ENCODE measurements around the gene GJC2.

Gene GJC2

DNA sequence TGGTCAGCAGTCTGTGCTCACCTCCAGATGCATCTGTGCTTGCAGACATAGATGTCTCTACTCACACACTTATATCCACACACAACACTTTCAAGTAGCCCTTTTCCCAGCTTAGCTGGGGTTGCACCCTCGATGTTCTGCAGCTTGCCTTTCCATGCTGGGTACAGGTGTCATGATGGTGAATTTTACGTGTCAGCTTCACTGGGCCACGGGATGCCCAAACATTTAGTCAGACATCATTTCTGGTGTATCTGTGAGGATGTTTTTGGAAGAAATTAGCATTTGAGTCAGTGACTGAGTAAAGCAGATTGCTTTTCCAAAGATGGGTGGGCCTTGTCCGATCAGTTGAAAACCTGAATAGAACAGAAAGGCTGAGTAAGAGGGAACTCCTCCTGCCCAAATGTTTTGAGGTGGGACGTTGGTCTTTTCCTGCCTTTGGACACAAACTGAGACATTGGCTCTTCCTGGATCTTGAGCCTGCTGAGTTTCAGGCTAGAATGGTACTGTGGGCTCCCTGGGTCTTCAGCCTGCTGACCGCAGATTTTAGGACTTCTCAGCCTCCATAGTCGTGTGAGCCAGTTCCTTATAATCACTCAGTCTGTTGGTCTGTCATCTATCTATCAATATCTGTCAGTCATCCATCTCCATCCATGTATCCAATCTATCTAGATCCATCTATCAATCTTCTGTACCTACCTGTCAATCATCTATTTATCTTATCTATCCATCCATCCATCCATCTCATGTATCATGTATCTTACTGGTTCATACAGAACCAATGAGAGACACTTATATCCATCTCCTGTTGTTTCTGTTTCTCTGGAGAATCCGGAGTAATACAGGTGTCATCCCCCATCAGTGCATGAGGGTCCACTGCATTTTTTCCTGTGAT is 45.4 kb downstream of the GJC2 start:
- no peaks in the 10 kb centered on the region for H3K4me1 ChIP-seq
- DNase-seq: no peak
- H3K4me3 ChIP-seq (ENCODE audit: low read depth, low read length): no peak overlapping the region
- no peaks in the 10 kb centered on the region for H3K36me3 ChIP-seq
- no peaks in the 10 kb centered on the region for H3K27me3 ChIP-seq
- H3K9me3 ChIP-seq: peaks cover 8% of the 10 kb centered on the region
- TF ChIP-seq, protein P1, sequence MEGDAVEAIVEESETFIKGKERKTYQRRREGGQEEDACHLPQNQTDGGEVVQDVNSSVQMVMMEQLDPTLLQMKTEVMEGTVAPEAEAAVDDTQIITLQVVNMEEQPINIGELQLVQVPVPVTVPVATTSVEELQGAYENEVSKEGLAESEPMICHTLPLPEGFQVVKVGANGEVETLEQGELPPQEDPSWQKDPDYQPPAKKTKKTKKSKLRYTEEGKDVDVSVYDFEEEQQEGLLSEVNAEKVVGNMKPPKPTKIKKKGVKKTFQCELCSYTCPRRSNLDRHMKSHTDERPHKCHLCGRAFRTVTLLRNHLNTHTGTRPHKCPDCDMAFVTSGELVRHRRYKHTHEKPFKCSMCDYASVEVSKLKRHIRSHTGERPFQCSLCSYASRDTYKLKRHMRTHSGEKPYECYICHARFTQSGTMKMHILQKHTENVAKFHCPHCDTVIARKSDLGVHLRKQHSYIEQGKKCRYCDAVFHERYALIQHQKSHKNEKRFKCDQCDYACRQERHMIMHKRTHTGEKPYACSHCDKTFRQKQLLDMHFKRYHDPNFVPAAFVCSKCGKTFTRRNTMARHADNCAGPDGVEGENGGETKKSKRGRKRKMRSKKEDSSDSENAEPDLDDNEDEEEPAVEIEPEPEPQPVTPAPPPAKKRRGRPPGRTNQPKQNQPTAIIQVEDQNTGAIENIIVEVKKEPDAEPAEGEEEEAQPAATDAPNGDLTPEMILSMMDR (IDR thresholded peaks at IDR 0.05; ENCODE audit: low read depth, low read length): no peak

DNA sequence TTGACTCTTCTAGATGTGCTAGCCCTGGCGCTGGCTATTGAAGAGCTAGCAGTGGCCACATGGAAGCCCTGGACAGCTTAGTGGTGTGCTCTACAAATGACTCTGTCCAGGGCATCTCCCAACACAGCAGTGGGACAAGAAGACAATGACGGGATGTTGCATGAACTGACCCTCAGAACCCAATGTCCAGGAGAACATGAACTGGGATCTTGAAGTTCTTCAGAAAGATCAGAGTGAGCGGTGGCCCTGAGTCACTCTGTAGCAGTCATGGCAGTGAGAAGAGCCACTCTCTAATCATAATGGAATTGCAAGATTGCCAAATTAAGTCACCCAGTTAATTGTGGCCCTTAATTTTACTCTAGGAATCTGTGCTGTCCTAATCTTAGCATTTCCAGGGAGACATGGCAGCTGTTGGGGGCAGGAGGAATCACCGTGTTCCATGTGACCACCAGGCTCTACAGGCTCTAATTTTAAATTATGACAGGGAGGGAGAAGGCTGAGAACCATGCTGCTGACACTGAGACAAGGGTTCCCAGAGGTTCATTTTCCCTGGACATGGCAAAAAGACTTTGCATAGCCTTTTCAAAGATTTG is 47.9 kb downstream of the GJC2 start:
- no peaks in the 10 kb centered on the region for H3K27me3 ChIP-seq
- H3K9me3 ChIP-seq: peaks cover 8% of the 10 kb centered on the region
- H3K4me3 ChIP-seq (ENCODE audit: low read depth, low read length): no peak overlapping the region
- TF ChIP-seq, protein P1 (IDR thresholded peaks at IDR 0.05; ENCODE audit: low read depth, low read length): no peak
- H3K4me1 ChIP-seq: no peaks in the 10 kb centered on the region
- DNase-seq: no peak
- no peaks in the 10 kb centered on the region for H3K36me3 ChIP-seq

DNA sequence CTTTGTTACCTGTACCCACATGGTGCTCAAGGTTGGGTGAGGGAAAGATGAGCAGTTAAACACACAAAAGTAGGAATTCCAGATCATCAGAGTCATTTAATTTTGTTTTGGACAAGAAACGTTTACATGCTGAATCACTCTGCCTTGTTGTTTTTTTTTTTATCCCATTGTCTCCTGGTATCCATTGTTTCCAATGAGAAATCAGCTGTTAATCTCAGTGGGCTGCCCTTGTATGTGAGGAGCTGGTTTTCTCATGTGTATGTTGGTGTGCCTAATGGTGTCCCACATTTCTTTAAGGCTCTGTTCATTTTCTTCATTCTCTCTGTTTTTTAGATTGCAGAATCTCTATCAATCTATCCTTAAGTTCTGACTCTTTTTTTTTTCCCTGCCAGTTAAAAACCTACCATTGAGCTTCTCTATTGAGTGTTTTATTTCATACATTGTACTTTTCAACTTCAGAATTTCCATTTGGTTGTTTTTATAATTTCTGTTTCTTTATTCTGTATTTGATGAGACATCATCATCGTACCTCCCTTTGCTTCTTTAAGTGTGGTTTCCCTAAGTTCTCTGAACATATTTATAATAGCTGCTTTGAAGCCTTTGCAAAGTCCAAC is 49.4 kb downstream of the GJC2 start:
- no peak for DNase-seq

DNA sequence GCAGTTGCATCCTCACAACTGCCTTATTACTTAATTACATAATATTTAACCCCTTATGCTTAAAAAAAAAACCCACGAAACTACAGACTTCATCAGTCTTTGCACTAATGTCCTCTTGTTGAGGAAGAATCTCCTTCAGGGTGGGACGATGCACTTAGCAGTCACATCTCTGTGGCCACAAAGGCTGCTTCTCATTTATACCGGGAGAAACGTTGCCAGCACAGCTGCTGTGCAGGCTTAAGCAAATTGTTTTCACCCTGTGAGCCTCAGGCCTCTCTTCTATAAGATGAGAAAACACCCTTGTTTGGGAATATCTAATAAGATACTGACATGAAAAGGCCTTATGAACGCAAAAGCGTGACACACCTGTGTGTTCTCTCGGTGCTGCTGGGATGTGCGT is 55.2 kb downstream of the GJC2 start:
- no peaks in the 10 kb centered on the region for H3K36me3 ChIP-seq
- no peaks in the 10 kb centered on the region; the same call in 1 of the 2 replicates for H3K9me3 ChIP-seq
- H3K27me3 ChIP-seq: no peaks in the 10 kb centered on the region
- H3K4me1 ChIP-seq: no peaks in the 10 kb centered on the region
- no peak for DNase-seq
- no peak overlapping the region for H3K4me3 ChIP-seq (ENCODE audit: low read depth, low read length)
- TF ChIP-seq, protein P1 (IDR thresholded peaks at IDR 0.05; ENCODE audit: low read depth, low read length): no peak

More for the DNA sequence above, 49.4 kb downstream of the GJC2 start:
- Histone ChIP-seq H3K4me1 (no peaks in the 10 kb centered on the region), H3K4me3 (ENCODE audit: low read depth, low read length) (no peak overlapping the region), H3K27me3 (no peaks in the 10 kb centered on the region), H3K9me3 (peaks cover 8% of the 10 kb centered on the region), H3K36me3 (no peaks in the 10 kb centered on the region)
- TF ChIP-seq, protein P1 (IDR thresholded peaks at IDR 0.05; ENCODE audit: low read depth, low read length): no peak

DNA sequence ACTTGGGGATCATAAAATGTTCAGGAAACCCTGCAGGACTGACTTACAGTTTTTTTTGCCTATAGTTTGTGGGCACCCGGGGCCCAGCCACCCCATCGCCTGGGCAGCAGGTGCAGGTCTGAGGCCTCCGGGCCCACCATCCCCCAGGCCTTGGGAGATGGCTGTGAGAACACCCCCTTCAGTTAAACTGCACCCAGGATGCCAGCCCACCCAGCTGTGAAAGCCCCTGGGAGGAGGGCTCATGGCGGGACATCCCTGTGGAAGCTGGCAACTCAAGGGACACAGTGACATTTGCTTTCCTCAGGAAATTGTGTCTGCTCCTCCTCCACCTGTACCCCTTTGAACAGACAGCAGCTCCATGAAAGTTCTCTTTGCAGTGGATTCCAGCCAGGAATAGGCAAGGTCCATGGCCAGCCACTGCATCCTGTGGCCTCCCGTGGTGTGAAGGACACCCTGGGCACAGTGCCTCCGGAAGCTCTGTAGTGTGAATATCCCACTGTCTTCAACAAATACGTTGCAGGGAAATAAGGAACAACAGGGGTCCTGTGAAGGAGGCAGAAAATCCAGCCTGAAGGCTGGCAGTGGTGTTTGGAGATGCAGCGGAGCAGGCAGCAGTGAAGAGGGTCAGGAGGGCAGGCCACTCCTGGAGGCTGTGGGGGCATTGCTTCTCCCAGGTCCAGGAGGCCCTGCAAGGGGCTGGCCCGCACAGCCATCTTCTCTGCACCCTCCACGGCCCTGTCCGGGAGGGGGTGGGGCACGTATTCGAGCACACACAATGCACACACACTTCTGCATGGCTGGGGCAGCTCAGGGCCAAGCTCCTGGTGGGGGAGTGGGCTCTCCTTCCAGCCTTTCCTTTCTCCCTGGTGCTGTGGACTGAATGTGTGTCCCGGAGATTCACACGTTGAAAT is 56.1 kb downstream of the GJC2 start:
- Histone ChIP-seq H3K4me1 (no peaks in the 10 kb centered on the region), H3K4me3 (ENCODE audit: low read depth, low read length) (no peak overlapping the region), H3K36me3 (no peaks in the 10 kb centered on the region), H3K9me3 (no peaks in the 10 kb centered on the region), H3K27me3 (no peaks in the 10 kb centered on the region)
- TF ChIP-seq, protein P1 (IDR thresholded peaks at IDR 0.05; ENCODE audit: low read depth, low read length): no peak
- DNase-seq: no peak
